Measurements from ENCODE around the gene PCYT1B. TPM values are rescaled to one million over a fixed set of nuclear protein-coding genes. Genes with fewer than 3 reads are reported as not detected.
"Not testable (repeated sequence)": the region's sequence is repeated elsewhere in the genome, so short reads cannot be mapped to it uniquely, and the experiment has no call there.

Gene PCYT1B
- total RNA-seq, 1 experiment from 2014 or later, result 0.07 TPM

- H3K36me3 ChIP-seq, result no peaks in the 10 kb centered on the region
- no peaks in the 10 kb centered on the region for H3K27me3 ChIP-seq
- DNase-seq, result no peak
- H3K4me3 ChIP-seq, result no peak overlapping the region
- no peaks in the 10 kb centered on the region for H3K9me3 ChIP-seq
These were observed 10.7 kb upstream of the PCYT1B start for GRCh38 chrX:24657671-24658386.

GRCh38 chrX:24655679-24656078 lies 8.5 kb upstream of the PCYT1B start:
- H3K36me3 ChIP-seq, H3K9me3 ChIP-seq, DNase-seq, H3K4me3 ChIP-seq, H3K27me3 ChIP-seq: not testable (repeated sequence)

GRCh38 chrX:24651783-24652182 lies 4.6 kb upstream of the PCYT1B start:
- Histone ChIP-seq H3K36me3 (no peaks in the 10 kb centered on the region), H3K4me3 (no peak overlapping the region), H3K9me3 (no peaks in the 10 kb centered on the region), H3K27me3 (no peaks in the 10 kb centered on the region)
- DNase-seq, result no peak

DNA sequence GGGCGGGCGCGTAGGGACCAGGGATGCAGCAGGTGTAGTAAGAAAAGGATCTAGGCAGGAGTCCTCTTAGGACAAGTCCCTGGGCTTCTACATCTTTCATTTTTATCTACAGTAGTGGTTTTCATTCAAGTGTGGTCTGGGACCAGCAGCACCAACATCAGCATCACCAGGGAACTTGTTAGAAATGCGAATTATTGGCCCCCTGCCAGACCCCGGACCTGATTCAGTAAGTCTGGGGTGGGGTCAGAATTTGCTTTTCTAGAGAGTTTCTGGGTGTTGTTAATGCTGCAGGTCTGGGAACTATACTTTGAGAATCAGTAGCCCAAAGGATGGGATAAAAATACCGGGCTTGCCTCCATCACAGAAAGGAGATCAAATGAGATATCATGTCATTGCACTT lies 1.3 kb upstream of the PCYT1B start:
- Histone ChIP-seq H3K27me3 (no peaks in the 10 kb centered on the region), H3K36me3 (no peaks in the 10 kb centered on the region), H3K4me3 (no peak overlapping the region), H3K9me3 (no peaks in the 10 kb centered on the region)
- no peak for DNase-seq

DNA sequence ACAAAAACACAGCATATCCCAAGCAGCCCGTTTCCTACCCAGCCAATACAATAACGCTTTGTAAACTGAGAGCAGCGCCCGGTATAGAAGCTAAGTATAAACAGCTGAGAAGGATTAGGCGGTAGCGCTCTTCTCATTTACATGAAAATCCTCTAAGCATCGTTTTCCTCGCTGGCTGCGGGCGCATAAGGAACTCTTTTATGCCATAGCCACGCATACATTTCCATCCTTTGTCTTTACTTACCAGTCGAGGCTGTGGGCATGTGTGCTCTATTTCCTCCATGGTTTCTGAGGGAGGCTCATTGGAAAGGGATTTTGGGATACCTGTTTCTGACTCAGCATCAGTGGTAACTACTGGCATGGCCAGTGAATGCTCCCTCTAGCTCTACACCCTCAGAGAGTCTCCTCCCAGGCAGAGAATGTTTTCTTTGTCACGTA lies 383 bp downstream of the PCYT1B start:
- H3K4me3 ChIP-seq, result no peak overlapping the region
- H3K27me3 ChIP-seq, result no peaks in the 10 kb centered on the region
- H3K9me3 ChIP-seq, result no peaks in the 10 kb centered on the region
- H3K36me3 ChIP-seq, result no peaks in the 10 kb centered on the region
- DNase-seq, result no peak

DNA sequence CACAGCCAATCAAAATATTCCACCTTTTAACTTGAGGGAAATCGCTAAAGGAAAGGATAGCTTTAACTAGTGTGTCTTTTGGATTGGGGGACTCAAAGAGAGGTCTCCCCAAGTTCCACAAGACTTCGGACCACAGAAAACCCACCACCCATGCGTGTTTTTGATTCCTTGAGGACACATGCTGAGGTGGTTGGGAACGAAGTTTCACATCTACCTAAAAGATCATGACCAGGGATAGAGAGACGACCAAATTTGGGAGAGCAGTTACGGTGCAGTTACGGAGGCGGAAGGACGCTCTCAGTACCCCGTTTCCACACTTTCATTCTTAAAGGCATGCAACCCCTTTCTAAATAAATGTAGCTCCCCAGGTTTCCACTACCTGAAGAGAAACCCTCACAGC lies 1.1 kb downstream of the PCYT1B start:
- no peak for DNase-seq
- H3K27me3 ChIP-seq, result no peaks in the 10 kb centered on the region
- no peak overlapping the region for H3K4me3 ChIP-seq

DNA sequence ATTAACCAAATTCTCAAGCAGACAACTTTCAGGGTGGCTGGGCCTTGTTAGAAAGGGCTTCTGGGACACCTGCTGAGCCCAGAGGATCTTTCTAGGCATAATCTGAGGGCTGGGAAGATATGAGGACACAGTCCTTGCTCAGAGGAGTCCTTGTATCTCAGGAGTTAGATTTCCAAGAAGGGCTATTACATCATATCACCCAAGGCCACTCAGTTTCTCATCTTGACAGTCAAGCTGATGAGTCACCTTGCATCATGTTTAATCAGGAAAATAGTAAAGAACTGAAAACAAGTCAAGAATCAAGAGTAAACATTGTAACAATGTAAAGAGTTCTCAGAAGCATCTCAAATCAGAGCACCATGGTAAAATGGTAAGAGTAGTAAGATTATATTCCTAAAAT lies 4.0 kb downstream of the PCYT1B start:
- Histone ChIP-seq H3K9me3 (no peaks in the 10 kb centered on the region), H3K4me3 (no peak overlapping the region), H3K27me3 (no peaks in the 10 kb centered on the region), H3K36me3 (no peaks in the 10 kb centered on the region)
- DNase-seq, result no peak

More for the DNA sequence above, 1.1 kb downstream of the PCYT1B start:
- no peaks in the 10 kb centered on the region for H3K36me3 ChIP-seq
- no peaks in the 10 kb centered on the region for H3K9me3 ChIP-seq

DNA sequence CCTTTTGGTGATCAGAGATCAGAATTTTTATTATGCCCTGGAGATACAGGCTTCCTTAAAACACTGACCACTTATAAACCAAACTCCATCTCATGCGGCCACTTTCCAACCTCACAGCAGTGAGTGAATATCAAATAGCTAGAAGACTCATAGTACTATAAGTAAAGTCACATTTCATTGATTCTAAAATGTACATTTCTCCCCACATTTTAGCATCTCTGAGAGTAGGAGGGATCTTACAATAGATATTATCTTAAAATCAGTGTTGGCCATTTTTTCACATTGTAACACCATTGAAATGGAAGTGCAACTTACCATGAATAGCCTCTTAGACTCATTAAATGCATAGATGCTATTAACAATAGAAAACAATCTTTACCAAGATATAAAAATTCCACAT lies 17.4 kb downstream of the PCYT1B start:
- H3K27me3 ChIP-seq, result no peaks in the 10 kb centered on the region
- H3K36me3 ChIP-seq, result no peaks in the 10 kb centered on the region
- H3K4me3 ChIP-seq, result no peak overlapping the region
- no peak for DNase-seq
- no peaks in the 10 kb centered on the region for H3K9me3 ChIP-seq

GRCh38 chrX:24619647-24620046 lies 27.5 kb downstream of the PCYT1B start:
- Histone ChIP-seq H3K4me3 (no peak overlapping the region), H3K9me3 (no peaks in the 10 kb centered on the region), H3K36me3 (no peaks in the 10 kb centered on the region), H3K27me3 (no peaks in the 10 kb centered on the region)
- peak; percentile 53 for DNase-seq

DNA sequence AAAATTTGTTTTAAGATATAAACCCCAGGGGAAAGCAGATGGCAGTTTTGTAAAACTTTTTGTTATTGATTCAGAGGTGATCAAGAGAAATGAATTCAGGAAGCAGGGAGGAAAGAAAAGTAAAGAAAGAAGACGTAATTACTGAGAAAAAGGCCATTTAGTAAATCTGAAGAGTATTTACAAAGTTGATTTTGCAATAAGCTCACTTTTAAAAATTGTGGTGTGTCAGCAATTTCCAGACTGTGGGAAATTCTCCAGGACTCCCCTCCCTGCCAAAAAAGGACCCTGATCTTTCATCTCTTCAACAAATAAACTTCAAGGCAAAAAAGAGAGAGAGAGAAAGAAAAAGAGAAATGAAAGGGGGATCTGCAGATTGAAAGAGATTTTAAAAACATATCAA lies 36.6 kb downstream of the PCYT1B start:
- DNase-seq, result no peak
- no peak overlapping the region for H3K4me3 ChIP-seq
- no peaks in the 10 kb centered on the region for H3K9me3 ChIP-seq
- H3K27me3 ChIP-seq, result no peaks in the 10 kb centered on the region
- no peaks in the 10 kb centered on the region for H3K36me3 ChIP-seq

GRCh38 chrX:24607616-24608015 lies 39.5 kb downstream of the PCYT1B start:
- H3K27me3 ChIP-seq, result no peaks in the 10 kb centered on the region
- H3K36me3 ChIP-seq, result no peaks in the 10 kb centered on the region
- no peak overlapping the region for H3K4me3 ChIP-seq
- DNase-seq, result no peak
- H3K9me3 ChIP-seq, result no peaks in the 10 kb centered on the region

DNA sequence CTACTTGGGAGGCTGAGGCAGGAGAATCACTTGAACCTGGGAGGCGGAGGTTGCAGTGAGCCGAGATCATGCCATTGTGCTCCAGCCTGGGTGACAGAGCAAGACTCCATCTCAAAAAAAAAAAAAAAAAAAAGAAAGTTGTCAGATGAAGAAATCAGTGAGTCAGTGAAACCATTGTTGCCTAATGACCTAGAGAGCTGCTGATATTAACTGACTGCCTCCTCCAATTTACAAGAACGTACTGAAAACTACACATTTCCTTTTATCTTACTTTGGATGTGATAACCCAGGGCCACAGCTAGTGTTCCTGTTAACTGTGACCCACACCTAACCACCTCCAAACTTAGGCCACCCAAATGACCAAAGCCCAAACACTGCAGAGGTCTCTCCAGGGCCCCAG lies 41.2 kb downstream of the PCYT1B start:
- not testable (repeated sequence) for H3K9me3 ChIP-seq, H3K36me3 ChIP-seq, H3K4me3 ChIP-seq, DNase-seq, H3K27me3 ChIP-seq

DNA sequence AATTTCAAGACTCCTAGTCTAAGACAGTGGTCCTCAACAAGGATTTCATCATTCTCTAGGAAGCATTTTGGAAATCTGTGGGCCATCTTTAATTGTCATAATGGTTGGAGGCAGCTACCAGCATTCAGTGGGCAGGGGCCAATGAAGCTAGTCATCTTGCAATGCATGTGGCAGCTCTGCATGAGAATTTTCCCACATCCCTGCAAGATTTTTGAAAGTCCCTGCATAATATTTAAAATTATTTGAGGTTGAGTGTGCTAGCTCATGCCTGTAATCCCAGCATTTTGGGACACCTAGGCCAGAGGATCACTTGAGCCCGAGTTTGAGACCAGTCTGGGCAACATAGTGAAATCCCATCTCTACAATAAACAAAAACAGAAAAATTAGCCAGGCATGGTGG lies 44.0 kb downstream of the PCYT1B start:
- H3K4me3 ChIP-seq, result no peak overlapping the region
- H3K36me3 ChIP-seq, result no peaks in the 10 kb centered on the region
- H3K27me3 ChIP-seq, result no peaks in the 10 kb centered on the region
- DNase-seq, result no peak
- H3K9me3 ChIP-seq, result no peaks in the 10 kb centered on the region

DNA sequence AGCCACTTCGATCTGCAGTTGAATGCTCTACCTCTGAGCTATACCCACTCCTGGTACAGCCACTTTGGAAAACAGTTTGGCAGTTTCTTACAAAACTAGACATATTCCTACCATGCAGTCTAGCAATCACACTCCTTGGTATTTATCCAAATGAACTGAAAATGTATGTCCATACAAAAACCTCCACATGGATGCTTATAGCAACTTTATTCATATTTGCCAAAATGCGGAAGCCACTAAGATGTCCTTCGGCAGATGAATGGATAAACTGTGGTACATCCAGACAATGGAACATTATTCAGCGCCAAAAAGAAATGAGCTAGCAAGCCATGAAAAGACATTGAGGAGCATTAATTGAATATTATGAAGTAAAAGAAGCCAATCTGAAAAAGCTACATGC lies 45.3 kb downstream of the PCYT1B start:
- H3K27me3 ChIP-seq, result no peaks in the 10 kb centered on the region
- H3K4me3 ChIP-seq, result no peak overlapping the region
- DNase-seq, result no peak
- no peaks in the 10 kb centered on the region for H3K9me3 ChIP-seq
- no peaks in the 10 kb centered on the region for H3K36me3 ChIP-seq

- no peak overlapping the region for H3K4me3 ChIP-seq
- H3K36me3 ChIP-seq, result no peaks in the 10 kb centered on the region
- DNase-seq, result no peak
- H3K27me3 ChIP-seq, result no peaks in the 10 kb centered on the region
- H3K9me3 ChIP-seq, result no peaks in the 10 kb centered on the region
These were observed 52.6 kb downstream of the PCYT1B start for GRCh38 chrX:24594501-24594900.

GRCh38 chrX:24590111-24590510 lies 57.0 kb downstream of the PCYT1B start:
- no peak for DNase-seq
- H3K27me3 ChIP-seq, result no peaks in the 10 kb centered on the region
- H3K4me3 ChIP-seq, result no peak overlapping the region
- H3K36me3 ChIP-seq, result no peaks in the 10 kb centered on the region
- H3K9me3 ChIP-seq, result no peaks in the 10 kb centered on the region

DNA sequence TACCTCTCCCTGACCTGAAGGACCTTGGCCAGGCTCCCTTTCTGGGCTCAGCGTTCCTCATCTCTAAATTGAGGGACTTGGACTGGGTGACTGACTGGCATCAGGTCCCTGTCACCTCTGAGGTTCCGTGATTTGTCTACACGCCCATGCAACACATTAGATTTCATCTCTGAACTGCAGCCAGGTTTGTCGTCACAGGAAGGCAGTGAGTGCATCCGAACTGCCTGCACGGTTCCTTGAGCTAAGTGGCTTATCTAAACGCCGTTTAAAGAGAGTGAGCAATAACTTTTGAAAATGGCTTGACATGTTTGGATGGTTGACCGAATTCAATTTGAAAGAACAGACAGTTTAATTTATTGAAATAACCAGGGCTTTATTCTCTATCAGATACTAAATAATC lies 70.1 kb downstream of the PCYT1B start:
- no peaks in the 10 kb centered on the region for H3K27me3 ChIP-seq
- H3K9me3 ChIP-seq, result no peaks in the 10 kb centered on the region
- DNase-seq, result no peak
- no peak overlapping the region for H3K4me3 ChIP-seq
- no peaks in the 10 kb centered on the region for H3K36me3 ChIP-seq

- Histone ChIP-seq H3K4me3 (no peak overlapping the region), H3K36me3 (no peaks in the 10 kb centered on the region), H3K27me3 (no peaks in the 10 kb centered on the region), H3K9me3 (no peaks in the 10 kb centered on the region)
- DNase-seq, result no peak
These were observed 71.7 kb downstream of the PCYT1B start for GRCh38 chrX:24575496-24575895.

DNA sequence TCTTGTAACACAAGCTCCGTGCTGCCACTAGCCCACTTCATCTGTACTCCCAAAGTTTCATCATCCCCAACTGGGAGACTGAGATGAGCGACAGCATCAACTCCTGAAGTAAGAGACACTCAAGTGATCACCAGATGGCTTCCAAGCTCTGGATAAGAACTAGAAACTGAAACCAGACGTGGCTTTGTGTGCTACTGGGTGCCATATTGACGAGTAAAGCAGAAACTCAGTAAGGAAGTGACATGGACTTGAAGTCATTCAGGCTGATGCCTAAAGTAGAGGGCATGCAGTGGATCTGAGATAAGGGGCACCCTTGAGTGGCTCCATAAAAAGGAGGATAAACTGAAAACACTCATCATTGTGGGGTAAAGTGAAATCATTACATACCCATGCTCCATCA lies 72.4 kb downstream of the PCYT1B start:
- no peaks in the 10 kb centered on the region for H3K36me3 ChIP-seq

More for the DNA sequence above, 72.4 kb downstream of the PCYT1B start:
- Histone ChIP-seq H3K4me3 (no peak overlapping the region), H3K9me3 (no peaks in the 10 kb centered on the region), H3K27me3 (no peaks in the 10 kb centered on the region)
- no peak for DNase-seq
